HG02798 (cell line): Measurements from ENCODE around the gene MED9.
"Not testable (repeated sequence)": the region's sequence is repeated elsewhere in the genome, so short reads cannot be mapped to it uniquely, and the experiment has no call there.

ENCODE experiments used
- ATAC-seq: cut with Tn5 transposase; IDR thresholded peaks from one replicate; pipeline ENCODE4 v1.9.1; 2021; ENCODE audit warnings: mild to moderate bottlenecking; ENCODE audit not compliant: unreplicated experiment, poor library complexity

MED9 gene

DNA sequence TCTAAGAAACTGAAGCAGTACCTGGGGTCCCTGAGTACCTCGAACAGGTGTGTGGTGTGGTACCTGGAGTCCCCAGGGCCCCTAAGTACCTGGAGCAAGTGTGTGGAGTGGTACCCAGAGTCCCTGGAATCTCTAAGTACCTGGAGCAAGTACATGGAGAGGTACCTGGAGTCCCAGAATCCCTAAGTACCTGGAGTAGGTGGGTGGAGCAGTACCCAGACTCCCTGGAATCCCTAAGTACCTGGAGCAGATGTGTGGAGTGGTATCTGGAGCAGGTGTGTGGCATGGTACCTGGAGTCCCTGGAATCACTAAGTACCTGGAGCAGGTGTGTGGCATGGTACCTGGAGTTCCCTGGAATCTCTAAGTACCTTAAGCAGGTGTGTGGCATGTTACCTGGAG lies 22.5 kb upstream of the MED9 start:
- ATAC-seq: no peak

DNA sequence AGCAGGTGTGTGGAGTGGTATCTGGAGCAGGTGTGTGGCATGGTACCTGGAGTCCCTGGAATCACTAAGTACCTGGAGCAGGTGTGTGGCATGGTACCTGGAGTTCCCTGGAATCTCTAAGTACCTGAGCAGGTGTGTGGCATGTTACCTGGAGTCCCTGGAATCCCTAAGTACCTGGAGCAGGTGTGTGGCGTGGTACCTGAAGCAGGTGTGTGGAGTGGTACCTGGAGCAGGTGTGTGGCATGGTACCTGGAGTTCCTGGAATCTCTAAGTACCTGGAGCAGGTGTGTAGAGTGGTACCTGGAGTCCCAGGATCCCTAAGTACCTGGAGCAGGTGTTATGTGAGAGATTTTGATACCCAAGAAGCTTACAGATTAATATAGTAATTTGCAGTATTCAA lies 22.1 kb upstream of the MED9 start:
- ATAC-seq: not testable (repeated sequence)

DNA sequence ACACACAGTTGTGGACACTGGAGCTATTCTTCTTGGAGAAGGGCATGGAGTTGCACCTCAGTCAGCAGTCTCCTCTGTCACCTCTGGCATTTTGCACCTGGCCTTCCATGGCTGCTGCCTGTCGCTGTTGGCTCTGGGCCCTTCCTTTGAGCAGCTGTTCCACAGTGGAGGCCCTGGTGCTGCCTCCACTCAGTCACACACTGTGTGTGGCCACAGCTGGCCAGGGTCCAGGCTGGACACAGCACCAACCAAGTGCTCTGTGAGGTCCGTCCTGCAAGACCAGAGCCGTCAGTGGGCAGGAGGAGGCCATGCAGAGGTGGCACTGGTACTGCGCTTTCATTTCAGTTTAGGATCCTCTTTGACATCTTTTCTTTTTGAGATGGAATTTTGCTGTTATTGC lies 21.6 kb upstream of the MED9 start:
- ATAC-seq: no peak

DNA sequence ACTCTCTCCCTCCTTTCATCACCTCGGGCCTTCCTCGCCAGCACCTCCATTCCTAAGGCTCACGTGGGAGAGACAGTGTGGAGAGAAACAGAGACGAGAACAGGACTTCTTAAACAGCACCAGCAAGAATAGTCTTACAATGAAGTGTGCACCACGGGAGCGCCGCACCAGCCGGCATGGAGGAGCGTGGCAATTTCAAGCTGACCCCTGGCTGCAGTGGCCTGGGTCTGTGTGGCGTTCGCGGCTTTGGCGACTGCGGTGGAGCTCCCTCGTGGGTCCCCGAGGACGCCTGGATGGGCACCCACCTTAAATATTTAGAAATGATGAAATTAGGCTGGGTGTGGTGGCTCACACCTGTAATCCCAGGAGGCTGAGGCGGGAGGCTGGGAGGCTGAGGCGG lies 20.5 kb upstream of the MED9 start:
- ATAC-seq: no peak

DNA sequence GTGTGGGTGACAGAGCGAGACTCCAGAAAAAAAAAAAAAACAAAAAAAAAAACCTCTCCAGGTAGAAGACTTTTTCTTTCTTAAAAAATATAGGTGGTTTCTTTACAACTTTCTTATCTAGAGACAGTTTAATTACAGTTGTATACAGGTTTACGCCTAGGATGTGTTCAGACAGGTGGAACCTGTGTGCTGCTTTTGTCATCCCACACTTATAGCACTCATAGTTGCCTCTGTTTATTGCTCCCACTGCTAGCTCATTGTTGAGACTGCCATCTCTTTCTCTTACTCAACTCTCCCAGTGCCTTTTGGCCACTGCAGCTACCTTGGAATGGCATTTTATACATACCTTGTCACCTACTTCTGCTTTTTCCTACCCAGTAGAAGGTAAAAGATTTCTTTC lies 19.1 kb upstream of the MED9 start:
- ATAC-seq: no peak

DNA sequence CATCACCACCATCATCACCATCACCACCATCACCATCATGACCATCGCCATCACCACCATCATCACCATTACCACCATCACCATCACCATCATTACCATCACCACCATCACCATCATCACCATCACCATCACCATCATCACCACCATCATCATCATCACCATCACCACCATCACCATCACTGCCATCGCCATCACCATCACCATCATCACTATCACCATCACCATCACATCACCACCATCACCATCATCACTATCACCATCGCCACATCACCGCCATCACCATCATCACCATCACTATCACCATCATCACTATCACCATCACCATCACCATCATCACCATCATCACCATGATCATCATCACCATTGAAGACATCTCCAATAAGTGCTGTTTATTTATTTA lies 16.8 kb upstream of the MED9 start:
- ATAC-seq: no peak

DNA sequence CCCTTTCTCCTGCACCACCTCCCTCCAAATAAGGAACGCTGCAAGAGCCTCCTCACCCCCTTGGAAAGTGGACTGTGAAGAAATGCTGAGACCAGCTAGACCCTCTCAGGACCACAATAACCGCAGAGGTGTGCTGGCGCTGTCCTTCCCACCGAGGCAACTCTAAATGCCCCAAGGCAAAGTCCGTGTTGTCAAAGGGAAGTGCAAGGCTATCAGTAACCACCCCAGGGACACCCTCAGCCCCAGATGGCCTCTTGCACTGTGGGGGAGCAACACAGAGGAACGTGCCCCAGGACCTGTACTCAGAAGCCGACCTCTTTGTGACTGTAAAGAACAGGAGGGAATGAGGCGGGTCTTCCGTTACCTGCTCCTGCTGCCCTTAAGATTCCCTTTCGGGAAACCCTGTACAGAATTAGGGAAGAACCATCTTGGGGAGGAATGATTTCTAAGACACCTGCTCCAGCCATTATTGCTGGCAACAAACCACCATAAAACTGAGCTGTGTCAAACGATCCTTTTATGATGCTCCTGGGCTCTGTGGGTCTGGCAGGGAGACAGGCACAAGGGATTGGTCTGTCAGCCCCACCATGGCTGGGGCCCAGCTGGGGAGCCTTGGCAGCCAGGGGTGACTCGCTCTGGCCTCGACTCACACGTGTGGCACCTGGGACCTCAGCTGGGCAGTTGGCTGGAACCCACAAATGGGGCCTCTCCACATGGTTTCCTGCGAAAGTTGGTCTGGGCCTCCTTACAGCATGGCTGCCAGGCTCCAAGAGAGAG lies 14.6 kb upstream of the MED9 start:
- ATAC-seq: no peak

DNA sequence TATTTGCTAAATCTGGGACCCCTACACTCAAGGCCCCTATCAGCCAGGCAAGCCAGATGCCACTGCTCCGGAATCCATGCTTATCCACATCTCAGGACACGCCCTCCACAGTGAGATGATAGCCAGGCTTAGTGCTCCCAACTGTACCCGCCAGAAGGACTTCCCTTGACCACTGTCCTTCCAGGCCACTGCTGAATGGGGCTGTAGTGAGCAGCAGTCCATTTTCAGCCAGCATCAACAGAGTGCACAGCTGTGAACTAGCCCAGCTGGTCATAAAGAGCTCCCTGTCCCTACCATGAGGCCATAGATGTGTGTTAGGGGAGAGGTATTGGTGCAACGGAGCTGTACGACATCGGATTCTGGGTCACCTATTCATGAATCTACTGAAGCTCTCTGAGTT lies 13.0 kb upstream of the MED9 start:
- ATAC-seq: no peak

DNA sequence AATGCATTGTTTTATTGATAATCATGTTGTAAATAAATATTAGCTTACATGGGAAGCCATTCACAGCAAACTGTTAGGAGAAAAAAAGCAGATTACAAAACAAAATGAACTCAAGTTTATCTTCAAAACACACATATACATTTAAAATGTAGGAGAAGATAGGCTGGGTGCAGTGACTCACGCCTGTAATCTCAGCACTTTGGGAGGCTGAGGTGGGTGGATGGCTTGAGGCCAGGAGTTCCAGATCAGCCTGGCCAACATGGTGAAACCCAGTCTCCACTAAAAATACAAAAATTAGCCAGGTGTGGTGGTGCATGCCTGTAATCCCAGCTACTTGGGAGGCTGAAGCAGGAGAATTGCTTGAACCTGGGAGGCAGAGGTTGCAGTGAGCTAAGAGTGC lies 10.9 kb upstream of the MED9 start:
- not testable (repeated sequence) for ATAC-seq

DNA sequence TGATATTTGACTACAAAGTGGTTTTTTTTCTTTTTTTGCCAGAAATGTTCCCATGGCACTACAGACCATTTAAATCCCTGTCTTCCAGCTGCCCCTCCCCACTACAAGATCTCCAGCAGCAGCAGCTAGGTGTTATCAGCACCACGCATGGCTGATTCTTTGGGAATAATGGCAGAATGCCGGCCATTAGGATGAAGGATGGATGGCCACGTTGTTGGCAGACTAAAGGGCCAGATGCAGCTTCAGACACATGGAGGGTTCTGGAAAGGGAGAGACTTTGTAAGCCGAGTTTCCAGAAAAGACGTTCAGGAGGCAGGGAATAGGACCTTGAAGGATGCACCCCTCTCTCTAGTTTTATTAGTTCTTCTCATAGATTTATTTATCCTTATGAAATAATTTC lies 10.3 kb upstream of the MED9 start:
- ATAC-seq: no peak

DNA sequence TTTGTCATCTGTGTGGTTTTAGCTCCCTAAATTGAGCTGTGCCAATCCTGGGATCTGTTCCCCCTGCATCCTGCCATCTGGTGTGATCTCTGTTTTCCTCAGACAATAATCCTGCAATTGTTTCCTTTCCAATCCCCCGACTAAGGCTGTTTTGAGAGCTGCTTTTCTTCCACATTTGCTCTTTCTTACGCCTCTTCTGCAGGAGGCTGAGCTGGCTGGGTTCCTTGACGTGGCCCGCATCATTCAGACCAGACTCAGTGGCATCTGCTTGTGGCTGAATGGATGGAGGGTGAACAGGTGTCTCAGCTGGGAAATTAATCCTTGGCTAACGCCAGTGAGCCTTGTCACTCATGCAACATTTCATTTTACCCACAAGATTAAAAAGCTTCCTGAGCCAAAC lies 9.8 kb upstream of the MED9 start:
- ATAC-seq: no peak

DNA sequence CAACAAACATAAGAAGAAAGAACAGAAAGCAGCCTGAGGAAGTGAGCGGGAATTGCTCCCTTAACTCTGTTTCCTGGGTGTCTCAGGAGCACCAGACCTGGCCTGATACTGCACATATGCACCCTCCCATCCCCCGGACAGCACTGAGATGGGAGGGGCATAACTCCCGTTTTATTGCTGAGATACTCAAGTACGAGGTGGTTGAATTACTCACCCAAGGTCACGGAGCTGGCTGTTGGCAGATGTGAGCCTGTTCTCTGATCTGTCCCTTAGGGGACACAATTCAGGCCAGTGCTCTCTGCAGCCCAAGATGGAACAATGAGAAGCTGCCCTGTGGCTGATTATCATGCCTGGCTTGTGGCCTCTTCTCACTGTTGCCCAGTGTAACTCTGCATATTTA lies 9.1 kb upstream of the MED9 start:
- ATAC-seq: no peak

DNA sequence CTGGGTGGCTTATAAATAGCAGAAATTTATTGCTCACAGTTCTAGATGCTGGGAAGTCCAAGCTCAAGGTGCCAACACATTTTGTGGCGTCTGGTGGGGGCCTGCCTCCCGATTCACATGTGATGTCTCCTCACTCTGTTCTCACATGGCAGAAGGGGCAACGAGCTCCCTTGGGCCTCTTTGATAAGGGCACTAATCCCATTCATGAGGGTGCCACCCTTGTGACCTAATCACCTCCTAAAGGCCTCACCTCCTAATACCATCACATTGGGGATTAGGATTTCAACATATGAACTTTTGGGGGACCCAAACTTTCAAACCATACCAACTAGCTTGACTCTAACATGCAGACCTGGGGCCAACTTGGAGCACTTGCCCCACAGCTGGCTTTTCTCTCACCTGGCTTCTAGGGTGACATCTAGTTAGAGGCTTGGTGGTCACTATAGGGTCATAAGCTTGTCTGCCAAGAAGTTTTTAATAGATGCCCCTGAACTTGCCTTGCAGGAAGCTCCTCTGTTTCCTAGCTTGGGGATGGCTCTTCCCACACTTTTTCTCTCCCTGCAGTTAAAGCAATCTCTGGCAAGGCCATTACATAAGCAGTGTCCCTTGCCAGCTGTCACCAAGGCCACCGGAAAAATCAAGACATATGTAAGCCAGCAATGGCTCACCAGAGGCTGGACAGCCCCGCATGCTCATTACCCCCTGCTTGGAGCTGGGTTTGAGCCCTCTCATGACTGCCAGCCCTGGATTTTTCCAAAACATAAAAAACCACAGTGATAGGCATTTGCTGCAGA lies 8.4 kb upstream of the MED9 start:
- ATAC-seq: no peak

DNA sequence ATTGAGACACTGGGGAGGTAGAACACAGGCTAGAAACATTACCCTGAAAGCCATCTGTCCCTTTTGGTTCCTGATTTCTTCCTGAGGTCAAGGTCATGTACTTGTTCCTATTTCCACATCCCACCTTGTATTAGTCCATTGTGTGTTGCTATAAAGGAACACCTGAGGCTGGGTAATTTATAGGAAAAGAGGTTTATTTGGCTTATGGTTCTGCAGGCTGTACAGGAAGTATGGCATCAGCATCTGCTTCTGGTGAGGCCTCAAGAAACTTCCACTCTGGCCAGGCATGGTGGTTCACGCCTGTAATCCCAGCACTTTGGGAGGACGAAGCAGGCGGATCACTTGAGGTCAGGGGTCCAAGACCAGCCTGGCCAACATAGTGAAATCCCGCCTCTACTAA lies 7.4 kb upstream of the MED9 start:
- ATAC-seq: no peak

DNA sequence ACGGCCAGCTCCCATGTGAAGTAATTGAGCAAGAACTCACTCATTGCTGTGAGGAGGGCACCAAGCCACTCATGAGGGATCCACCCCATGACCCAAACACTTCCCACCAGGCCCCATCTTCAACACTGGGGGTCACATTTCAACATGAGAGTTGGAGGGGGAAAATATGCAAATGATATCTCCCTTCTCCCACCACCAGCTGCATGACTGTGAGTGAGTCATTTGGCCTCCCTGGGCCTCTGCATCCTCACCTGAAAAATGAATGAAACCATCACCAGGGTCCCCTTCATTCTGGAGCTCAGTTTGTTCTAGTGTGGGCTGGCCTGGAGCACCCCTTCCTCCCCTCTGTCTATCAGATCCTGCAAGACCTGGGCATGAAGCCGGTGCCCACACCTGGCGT lies 6.8 kb upstream of the MED9 start:
- ATAC-seq: no peak

DNA sequence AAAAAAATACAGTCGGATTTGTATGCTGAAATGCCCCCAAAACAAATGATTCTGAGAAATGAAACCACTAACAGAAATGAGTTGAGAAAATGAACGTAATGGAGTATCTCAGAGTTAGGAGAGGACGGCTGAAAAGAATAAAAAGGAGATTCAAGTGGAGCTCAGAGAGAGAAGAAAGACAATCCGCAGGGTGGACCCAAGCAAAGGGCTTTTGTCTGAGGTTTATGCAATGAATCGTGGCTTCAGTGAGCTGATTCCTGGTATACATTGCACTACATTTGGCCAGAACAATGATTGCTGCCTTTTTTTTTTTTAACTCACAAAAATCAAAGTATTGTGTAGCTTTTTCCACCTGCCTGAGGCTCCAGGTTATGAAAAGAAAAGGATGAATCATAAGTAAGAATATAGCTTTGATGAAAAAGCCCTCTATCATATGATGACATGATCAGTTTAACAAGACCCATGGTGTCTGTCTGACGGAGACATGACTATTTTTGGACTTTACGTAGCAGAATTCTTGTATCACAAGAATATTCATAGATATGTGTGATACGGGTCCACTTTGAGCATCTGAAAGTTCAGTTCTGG lies 4.4 kb upstream of the MED9 start:
- ATAC-seq: no peak

DNA sequence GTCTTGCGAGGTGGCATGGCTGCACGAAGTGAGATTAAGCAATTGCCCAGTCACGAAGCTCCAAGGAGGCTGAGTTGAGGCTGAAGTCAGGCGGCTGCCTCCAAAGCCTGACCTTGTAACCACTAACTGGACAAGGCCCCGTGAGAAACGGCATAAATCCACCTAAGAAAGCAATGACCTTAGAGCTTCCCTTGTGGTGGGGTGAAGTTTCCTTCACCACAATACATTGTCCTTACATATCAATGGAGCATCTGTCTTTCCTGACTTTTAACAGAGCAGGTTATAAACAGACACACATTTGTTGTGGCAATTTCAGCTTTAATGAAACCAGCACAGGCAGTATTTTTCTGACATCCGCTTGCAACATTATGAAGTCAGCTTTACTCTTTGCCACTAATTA lies 2.5 kb upstream of the MED9 start:
- no peak for ATAC-seq

DNA sequence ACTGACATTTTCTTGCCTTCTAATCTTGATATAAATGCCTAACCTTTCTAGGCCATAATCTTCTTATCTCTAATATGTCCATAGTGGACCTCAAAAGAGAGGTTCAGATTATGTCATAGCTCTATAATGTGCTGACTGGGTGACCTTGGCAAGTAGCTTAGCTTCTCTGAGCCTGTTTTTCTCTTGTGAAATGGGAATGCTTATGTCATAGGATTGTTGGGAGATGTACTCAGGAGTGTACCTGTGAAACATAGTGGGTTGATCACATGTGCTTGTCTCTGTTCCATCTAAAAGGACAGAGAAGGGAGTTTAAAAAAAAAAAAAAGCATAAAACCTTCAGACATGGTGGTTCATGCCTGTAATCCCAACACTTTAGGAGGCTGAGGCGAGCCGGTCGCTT lies 2.4 kb downstream of the MED9 start:
- ATAC-seq: no peak

DNA sequence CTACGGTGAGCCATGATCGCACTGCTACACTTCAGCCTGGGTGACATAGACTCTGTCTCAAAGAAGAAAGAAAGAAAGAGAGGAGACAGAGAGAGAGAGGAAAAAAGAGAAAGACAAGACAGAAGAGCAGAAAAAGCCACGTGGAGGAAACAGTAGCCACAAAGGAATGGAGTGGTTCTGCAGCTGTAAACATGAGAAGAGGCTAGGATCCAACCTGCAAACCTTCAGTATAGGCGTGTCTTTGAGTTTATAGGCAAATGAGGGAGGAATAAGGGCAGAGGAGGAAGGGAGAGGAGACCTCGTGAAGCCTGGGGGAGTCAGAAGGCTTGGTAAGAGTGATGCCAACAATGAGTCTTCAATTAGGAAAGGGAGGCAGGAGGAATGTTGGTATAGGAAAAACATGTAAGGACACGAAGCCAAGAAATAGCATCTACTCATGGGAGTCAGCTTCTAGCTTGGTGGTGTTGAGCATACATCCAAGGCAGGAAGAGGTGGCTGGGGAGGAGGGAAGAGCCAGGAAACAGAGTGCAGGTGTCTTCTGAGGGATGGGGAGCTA lies 3.9 kb downstream of the MED9 start:
- ATAC-seq: no peak

DNA sequence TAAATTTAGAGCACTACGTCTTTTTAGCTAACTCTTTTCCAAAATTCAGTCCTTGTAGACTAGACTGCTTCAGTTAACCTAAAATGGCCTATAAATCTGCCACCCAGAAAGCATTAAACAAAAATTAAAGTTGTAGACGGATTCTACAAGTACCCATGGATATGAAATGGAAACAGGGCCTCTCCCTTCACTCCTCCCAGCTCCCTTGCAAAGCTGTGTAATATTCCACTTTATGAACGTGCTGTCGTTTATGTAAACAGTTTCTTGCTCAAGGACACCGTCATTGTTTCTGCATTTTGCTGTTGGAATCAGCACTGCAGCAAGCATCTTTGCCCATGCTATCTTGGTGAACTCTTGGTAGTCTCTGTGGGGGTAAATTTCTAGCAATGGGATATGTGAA lies 5.1 kb downstream of the MED9 start:
- no peak for ATAC-seq

DNA sequence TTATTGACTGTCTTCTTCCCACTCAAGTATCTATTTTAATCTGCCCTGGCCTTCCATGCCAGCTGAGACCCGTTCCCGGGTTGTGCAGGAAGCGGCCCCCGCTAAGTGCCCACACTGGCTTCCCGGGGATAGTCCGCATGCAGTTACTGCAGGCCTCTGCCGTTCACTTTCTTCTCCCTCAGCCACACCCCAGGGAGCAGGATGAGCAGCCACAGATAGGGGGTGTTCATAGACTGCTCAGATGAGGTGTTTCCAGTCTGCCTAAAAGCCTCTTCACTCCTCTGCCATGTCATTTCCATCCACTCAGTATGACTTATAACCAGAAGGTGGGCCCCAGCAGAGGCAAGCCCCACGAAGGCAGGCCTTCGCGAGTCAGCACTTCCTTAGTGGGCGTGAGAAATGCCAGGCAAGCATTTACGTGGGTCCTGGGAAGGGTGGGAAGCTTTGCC lies 7.7 kb downstream of the MED9 start:
- ATAC-seq: no peak
